ENCODE measurements around the gene DOCK8.

DNA sequence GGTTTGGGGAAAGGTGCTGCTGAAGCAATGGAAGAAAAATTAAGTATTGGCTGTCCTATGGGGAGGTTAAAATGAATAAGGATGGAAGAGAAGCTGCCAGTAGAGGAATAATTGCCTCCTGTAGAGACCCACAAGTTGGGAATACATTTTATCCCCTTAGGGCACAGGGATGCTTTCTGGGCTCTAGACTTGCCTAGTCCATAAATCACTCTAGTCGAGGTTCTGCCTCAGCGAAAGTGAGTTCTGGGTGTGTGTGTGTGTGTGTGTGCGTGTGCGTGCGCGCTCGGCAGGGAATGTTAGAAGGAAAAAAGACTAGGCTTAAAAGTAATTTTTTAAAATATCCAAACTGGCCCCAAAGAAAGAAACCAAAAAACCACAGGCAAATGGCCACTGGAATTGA is 291.6 kb downstream of the DOCK8 start:
- no peak for TF ChIP-seq CTCF (IDR thresholded peaks at IDR 0.05 in 2 of 3, conservative IDR thresholded peaks at IDR 0.05 in 1 of 3; ENCODE audit: borderline replicate concordance in 1 of 3, insufficient read depth in 1 of 3, low read depth in 2 of 3, low read length in 2 of 3)
- TF ChIP-seq, protein P1, sequence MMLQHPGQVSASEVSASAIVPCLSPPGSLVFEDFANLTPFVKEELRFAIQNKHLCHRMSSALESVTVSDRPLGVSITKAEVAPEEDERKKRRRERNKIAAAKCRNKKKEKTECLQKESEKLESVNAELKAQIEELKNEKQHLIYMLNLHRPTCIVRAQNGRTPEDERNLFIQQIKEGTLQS (IDR thresholded peaks at IDR 0.05): no peak
- no peak for TF ChIP-seq CEBPB (IDR thresholded peaks at IDR 0.05; ENCODE audit: low read depth)
- no peak for TF ChIP-seq EGR1 (IDR thresholded peaks at IDR 0.05; ENCODE audit: low read depth)

Data from HCT116 (cell line).